ENCODE measurements around the gene TVP23A.
A peak's percentile ranks its signal among the peaks of the same experiment; 100 is the strongest.
"Not testable (repeated sequence)": the region's sequence is repeated elsewhere in the genome, so short reads cannot be mapped to it uniquely, and the experiment has no call there.

Gene TVP23A

GRCh38 chr16:10791048-10791447, 27.5 kb downstream of the TVP23A start:
- DNase-seq: no peak

GRCh38 chr16:10788630-10789029, 30.0 kb downstream of the TVP23A start:
- not testable (repeated sequence) for DNase-seq

- no peak for DNase-seq
These were observed 31.3 kb downstream of the TVP23A start for GRCh38 chr16:10787304-10787703.

- DNase-seq: no peak
These were observed 36.0 kb downstream of the TVP23A start for GRCh38 chr16:10782628-10783027.

GRCh38 chr16:10780628-10781027, 38.0 kb downstream of the TVP23A start:
- no peak for DNase-seq

- not testable (repeated sequence) for DNase-seq
These were observed 38.7 kb downstream of the TVP23A start for GRCh38 chr16:10779908-10780307.

GRCh38 chr16:10777356-10777755, 41.2 kb downstream of the TVP23A start:
- no peak for DNase-seq

- DNase-seq: not testable (repeated sequence)
These were observed 41.7 kb downstream of the TVP23A start for GRCh38 chr16:10776923-10777322.

- DNase-seq: no peak
These were observed 42.3 kb downstream of the TVP23A start for GRCh38 chr16:10776280-10776679.

- no peak for DNase-seq
These were observed 47.7 kb downstream of the TVP23A start for GRCh38 chr16:10770907-10771306.

GRCh38 chr16:10769381-10769780, 49.2 kb downstream of the TVP23A start:
- no peak for DNase-seq

GRCh38 chr16:10767127-10767526, 51.5 kb downstream of the TVP23A start:
- DNase-seq: no peak

- DNase-seq: no peak
These were observed 52.8 kb downstream of the TVP23A start for GRCh38 chr16:10765772-10766171.

GRCh38 chr16:10763456-10763855, 55.1 kb downstream of the TVP23A start:
- DNase-seq: no peak

- no peak for DNase-seq
These were observed 56.1 kb downstream of the TVP23A start for GRCh38 chr16:10762336-10763016.

GRCh38 chr16:10761373-10761772, 57.2 kb downstream of the TVP23A start:
- no peak for DNase-seq

GRCh38 chr16:10760858-10761257, 57.7 kb downstream of the TVP23A start:
- no peak for DNase-seq

GRCh38 chr16:10756574-10756973, 62.0 kb downstream of the TVP23A start:
- no peak for DNase-seq

- no peak for DNase-seq
These were observed 63.7 kb downstream of the TVP23A start for GRCh38 chr16:10754941-10755340.

GRCh38 chr16:10753670-10754069, 64.9 kb downstream of the TVP23A start:
- no peak for DNase-seq

- peak; percentile 77 for DNase-seq
These were observed 65.6 kb downstream of the TVP23A start for GRCh38 chr16:10752843-10753523.

GRCh38 chr16:10751291-10751697, 67.3 kb downstream of the TVP23A start:
- no peak for DNase-seq

- no peak for DNase-seq
These were observed 67.8 kb downstream of the TVP23A start for GRCh38 chr16:10750793-10751192.

- DNase-seq: no peak
These were observed 72.8 kb downstream of the TVP23A start for GRCh38 chr16:10745841-10746240.

Data from GDM1 (cell line).